Activated CD4-positive, alpha-beta T cell treated with anti-CD3 and anti-CD28 coated beads for 24 hours (primary cell): Measurements from ENCODE around the gene FRY.
A peak's percentile ranks its signal among the peaks of the same experiment; 100 is the strongest.

Experiments used
- DNase-seq, 2 donors: peaks; one replicate each; pipeline ENCODE4 v3.0.0-alpha.2; 2020; ENCODE audit warnings: low read depth in 2 of 2

FRY gene

DNA sequence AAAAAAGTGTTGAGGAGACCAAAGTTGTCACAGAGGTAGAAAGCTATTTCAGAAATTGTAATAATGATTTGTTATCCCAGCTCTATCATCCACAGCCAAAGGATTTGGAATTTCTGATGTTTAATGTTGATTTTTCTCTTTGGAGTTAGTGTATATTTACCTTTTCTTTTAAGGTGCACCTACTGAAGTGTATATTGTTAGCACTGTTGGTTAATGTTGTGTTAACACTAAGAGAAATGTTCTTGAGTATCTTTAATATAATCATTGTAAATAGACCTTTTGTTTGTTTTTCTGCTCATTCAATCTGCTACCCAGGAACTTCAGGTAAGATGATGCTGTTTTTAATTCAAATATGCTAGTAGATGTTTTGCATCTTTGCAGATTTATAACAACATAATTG is 226.1 kb downstream of the FRY start:
- no peak for DNase-seq

DNA sequence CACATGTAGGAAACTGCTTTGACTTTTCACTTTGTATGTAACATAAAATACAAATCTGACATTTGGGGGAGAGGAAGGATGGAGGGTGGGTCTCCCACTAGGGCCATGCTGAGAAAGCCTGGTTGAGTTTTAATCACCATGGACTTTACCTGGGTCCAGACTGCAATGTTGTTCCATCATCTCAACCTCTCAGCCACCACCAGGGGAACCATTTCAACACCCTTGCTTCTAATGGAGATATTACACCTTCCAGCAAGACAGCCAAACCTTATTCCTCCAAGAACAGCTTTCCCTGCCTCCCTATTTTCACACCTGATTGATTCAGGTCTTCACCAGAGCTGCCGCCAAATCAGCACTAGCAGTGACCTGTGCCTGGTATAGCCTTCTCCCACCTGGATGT is 227.5 kb downstream of the FRY start:
- no peak for DNase-seq

DNA sequence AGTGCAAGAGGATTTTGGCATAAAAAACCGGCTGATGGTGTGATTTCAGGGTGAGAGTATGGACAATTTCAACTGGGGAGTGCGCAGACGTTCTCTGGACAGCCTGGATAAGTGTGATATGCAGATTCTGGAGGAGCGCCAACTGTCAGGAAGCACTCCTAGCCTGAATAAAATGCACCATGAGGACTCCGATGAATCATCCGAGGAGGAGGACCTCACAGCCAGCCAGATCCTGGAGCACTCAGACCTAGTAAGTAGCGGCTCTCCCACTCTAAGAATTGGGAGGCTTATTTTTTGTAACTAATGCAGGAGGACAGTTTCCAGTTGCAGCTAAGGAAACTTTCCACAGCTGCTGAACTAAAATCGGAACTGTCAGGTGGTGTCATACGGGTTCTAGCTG is 230.0 kb downstream of the FRY start:
- DNase-seq: no peak

DNA sequence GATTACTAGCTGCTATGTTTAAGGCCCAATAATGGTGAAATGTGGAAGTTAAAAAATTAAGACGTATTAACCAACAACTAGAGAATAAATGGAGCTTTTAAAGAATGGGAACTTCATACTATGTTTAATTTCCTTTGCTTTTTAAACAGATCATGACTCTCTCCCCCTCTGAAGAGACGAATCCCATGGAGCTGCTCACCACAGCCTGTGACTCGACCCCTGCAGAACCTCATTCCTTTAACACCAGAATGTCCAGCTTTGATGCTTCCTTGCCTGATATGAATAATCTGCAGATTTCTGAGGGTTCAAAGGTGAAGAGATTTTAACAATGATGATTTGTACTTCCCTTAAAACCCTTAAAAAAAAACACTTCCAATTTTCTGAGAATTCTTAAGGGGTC is 230.6 kb downstream of the FRY start:
- no peak for DNase-seq

DNA sequence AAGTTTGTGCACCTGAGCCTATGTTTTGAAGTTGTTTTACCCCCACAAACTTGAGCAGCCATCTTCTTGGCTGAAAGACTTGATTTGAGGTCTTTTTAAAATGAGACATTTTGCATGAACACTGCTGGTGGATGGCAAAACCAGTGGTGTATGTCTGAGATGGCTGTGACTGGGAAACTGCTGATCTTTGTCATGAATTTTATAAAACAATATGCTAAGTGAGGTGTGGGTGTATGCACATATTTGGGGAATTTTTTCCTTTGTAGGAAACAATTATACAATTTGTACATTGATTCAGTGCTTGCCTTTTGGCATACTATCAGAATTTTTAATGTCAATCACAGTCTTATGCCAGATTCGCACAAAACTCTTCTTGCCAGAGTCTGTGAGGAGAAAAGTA is 231.0 kb downstream of the FRY start:
- DNase-seq: no peak

DNA sequence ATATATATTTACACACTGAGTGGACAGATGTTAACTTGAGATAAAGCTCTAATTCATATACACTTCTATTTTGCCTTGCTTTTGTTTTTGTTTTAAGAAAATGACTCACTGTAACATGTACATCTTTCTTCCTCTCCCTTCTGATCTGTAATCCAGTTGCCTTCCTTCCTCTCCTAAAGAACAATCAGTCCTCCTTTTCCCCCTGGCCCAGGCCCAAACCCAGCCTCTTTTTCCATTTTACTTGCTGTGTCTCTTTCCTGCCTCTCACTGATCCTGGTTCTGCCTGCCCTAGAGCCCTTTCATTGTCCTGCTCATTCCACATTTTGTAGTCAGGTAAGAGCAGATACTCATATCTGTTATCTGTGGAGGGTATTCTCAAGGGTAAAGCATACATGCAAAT is 232.8 kb downstream of the FRY start:
- no peak for DNase-seq

DNA sequence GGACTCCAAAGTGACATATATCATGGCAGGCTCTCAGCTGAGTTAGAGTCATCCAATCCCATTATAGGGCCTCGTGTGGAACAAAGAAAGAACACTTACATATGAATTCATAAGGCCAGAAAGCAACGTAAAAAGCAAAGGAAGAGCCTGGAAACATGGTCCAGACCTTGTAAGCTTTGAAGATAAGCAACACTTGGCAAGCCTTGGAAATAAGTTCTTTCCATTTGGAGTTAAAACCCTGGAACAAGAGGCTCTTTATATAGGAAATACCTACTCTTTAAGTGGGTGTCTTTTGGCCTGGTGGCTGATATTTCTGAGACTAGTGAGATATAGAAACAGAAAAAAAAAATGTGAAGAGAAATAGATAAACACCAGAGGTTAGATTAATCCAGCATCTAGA is 234.2 kb downstream of the FRY start:
- no peak for DNase-seq

DNA sequence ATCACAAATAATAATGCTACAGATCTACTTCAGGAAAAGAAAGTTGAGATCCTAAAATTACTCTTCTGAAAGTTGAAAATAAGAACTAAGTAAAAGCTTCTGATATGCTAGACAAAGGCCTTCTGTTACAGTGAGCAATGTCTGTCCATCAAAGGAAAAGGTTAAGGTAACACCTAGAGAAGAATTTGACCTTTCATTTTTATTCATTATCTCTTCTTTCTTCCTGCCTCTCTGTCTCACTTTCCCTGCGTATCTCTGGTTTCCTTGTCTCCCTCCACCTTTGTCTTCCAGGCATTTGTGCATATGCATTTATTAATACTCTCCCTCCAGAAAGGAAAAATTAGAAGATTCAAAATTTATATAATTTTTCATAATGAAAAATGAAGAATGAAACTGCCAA is 234.6 kb downstream of the FRY start:
- DNase-seq: no peak

DNA sequence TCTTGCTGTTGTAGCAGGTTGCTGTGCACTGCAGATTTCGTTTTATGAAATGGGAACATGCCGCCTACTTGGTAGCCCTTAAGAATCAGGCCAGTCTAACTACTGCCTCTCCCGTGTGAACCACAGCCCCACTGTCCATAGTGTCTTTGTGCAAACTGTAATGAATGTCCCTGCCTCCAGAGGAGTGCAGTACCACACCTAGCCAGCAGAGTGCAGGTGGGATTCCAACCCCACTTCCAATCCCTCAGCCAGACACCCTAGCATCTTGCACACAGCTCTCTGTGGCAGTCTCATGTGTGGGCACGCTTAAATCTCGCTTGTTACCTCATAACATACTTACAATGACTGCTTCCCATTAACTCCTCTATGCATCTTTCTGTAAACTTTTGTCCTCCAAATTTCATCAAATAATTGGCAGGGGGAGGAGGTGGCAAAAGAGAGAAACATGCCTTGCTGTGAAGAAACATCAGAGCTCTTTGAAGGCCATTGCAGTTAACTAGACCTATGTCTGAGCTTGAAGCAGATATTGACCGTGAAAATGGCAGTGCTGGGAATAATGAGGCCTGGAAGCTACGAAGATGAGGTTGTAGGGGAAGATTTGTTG is 236.4 kb downstream of the FRY start:
- DNase-seq: peak; percentile 27 to 36

DNA sequence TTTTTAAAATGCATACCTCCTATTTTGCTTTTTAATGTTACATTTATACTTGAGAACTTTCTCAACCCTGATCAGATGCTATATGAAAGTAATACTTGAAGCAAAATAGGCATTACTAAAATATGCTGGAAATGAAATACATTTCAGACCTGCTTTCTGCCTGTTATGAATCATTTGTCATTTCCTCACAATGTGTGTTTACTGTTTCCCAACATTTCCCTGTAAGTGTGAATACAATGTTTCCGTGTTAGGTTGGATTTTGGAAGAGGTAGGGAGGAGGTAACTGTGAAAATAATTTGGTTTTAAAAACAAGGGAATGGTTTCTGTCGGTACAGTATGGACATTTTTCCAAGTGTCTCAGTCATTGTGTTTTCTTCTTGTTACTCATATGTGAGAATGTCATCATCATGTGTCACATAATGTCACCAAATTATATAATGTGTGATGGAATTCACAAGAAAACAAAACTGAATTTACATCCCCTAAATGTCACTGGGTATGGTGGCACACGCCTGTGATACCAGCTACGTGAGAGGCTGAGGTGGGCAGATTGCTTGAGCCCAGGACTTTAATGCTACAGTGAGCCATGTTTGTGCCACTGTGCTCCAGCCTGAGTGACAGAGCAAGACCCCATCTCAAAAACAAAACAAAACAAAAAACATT is 240.6 kb downstream of the FRY start:
- no peak for DNase-seq

DNA sequence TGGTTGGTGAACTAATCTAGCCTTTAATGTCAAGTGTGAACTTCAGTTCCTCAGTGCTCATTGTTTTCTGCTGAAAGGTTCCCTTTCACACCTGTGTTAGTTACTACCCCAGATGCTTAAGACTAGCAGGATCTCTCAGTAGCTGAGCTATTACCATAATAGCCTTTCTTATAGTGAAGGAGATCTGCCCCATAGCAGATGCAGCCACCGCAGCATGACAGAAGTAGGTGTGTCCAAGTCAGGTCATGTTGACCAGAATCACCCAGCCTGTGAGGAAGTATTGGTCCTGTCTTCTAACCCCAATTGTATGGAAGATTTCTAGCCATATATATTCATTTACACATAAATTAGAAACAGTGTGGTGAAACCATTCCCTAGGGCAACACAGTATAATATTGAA is 246.3 kb downstream of the FRY start:
- no peak for DNase-seq

DNA sequence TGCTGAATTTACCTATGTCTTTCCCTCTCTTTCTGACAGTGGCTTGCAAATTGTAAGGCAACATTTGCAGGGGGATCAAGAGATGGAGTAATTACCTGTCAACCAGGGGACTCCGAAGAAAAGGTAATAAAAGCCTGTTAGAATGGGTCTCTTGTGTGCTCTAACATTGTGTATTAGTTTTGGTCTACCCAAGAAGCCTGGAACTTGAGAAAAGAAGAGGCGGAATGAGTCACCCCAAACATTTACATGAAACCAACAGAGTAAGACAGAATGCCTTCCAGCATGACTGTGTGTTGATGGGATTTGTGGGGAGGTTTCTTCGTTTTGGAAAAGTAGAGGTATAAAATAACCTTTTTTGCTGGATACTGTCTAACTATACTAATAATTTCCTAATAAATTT is 246.9 kb downstream of the FRY start:
- DNase-seq: no peak

DNA sequence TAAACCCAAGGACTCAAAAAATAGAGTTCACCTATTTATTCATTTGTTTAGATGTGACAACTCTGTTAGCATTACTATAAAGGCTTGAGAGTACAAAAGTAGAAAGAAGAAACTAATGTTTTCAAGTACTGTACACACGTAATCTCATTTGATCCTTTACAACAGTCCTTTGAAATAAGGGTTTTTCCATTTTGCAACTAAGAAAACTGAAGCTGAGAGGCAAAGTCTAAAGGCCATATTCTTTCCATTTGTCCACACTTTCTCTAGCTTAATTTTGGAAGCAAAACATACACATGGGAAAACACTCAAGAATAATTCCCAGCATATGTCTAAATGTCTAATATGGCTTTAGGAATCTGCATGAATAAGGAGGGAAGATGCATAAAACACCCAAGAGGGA is 249.5 kb downstream of the FRY start:
- DNase-seq: no peak

DNA sequence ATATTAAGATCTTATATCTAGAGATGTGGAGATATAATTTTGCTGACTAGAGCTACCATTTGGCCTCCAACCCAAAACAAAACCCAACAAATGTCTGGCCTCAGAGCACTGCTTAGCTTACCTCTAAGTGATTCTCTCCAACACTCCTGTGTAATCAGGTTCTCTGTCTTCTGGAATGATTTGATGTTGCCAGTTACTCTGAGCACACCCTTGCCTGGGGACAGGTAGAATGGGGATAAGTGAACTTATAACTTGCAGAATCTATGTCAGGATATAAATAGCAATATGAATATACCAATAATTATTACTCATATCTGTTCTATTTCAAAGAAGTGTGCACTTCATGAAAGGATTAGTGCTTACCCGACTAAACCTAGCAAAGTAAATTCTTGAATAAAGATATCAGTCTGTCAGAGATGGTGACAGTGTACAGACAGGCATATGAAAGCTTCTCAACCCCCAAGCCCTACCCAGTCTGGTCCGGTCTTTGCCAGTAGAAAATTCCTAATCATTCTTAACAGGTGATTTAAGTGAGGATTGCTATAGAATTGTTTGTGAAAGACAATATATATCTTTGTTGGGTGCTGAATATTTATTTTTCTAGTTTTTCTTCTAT is 250.6 kb downstream of the FRY start:
- DNase-seq: no peak

DNA sequence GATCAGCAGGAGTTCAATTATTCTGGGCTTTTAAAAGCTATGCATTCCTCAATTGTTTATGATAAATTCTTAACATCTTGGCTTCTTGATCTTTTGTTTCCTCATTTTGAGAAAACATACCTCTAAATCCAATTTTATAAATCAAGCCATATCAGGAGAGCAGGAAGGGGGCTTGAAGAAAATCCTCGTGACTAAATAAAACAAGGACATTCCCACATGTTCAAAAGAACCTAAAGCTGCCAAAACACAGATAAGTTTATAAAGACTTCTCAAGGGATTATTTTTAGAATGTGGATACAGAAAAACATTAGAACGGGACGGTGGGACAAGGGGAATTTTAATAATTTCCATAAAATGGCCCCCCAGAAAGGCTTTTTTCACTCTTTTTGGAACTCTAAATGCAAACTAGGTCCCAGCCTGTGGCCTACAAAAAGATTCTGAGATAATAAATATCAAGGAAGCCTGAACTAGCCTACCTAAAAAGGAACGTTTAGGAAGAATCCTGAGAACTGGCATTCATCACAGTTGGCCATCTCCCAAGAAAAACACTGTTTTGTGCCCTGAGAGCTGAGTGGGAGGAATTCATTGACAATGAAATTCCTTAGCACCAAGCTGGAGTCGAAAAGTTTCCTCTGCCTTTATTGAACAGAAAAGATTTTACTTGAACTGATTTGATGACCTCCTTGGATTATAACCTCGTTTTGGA is 253.5 kb downstream of the FRY start:
- no peak for DNase-seq

DNA sequence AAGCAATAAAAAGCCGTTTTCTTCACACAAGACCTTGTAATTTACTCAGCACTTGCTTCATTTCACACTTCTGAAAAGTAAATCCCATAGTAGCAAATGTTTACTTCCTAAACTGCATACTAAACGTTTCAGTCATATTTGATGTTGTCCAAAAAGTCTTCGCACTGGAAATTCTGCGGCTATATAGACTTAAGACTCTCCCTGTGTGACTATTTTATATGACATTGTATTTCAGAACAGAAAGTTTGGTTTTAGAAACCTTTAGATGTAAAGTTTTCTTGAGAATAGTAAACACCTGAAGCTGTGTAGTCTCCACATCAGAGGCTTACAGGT is 254.0 kb downstream of the FRY start:
- DNase-seq: no peak

DNA sequence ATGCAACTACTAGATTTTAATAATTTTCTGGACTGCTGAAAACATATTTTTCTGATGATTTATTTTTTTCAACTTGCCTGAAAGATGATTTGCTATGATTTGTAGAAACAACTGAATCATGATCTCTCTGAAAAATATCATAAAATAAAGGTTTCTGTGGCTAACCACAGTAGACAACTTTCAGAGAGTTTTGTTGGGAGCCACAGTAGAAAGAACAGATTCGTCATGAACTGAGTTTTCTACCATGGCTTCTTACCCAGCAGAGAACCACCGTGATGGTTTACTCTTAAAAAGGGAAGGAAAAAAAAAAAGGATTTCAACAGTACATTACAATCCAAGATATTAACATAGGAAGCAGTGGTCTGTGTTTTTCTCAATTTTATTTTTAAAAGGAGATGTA is 265.6 kb downstream of the FRY start:
- no peak for DNase-seq

DNA sequence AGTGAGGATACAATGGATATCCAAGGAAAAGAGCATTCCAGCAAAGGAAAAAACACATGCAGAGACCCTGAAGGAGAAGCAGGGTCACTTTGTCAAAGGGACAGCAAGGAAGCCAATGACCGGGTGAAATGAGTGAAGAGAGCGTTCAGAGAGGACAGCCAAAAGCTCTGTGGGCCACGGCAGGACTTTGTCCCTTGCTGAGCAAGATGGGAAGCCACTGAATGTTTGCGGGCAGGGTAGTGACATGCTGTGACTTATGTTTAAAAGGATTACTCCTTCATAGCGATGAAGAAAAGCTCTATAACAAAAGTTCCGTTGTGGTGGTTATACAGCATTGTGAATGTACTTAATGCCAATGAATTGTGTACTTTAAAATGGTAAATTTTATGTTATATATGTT is 267.1 kb downstream of the FRY start:
- no peak for DNase-seq

DNA sequence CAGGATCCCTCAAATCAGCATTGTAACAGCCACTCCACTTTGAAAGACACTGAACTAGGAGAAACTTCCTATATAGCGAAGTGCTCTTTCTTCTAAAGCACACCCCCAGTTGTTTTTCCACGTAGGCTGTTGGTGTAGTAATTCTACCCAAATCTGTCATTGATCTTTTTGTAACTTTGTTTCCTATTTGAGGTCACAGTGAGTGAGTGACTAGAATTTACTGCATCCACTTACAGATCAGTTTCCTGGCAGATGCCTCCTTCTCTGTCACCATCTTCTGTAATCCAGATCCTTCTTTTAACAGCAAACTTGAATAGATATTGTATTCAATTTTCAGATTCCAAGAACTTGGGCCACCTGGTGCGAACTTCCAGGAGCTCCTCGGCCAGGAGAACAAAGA is 268.3 kb downstream of the FRY start:
- no peak for DNase-seq

DNA sequence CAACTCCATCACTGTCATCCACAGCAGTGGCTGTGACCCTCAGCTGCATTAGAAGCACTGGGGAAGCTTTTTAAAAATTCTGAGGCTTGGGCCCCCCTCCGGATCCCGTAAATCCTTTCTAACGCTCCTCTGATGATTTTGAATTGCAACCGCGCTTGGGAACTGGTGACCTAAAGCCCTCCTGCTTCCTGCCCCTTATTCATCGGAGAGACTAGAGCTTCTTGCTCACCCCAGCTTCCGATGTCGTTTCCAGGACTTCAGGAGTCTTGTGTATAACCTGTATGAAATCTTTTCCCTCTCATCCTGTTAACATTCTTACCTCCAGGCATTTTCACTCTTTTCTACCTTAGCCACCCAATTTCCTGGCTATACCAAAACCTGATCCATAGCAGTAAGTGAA is 268.8 kb downstream of the FRY start:
- no peak for DNase-seq

DNA sequence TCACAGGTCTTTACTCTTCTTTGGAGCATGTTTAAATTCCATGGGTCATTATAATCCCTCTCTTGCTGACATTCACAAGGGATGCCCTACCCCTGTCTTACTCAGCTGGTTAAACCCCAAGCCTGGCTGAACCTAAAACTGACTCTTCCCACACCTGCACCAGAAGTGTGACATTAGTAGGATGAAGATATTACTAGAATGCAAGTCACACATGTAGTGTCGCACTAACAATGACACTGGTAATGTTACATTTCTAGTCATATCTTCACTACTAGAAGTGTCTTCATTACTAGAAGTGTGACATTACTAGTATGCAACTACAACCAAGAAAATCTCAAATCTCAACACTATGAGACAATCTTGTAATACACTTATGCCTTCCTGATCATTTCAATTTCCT is 269.3 kb downstream of the FRY start:
- DNase-seq: no peak

DNA sequence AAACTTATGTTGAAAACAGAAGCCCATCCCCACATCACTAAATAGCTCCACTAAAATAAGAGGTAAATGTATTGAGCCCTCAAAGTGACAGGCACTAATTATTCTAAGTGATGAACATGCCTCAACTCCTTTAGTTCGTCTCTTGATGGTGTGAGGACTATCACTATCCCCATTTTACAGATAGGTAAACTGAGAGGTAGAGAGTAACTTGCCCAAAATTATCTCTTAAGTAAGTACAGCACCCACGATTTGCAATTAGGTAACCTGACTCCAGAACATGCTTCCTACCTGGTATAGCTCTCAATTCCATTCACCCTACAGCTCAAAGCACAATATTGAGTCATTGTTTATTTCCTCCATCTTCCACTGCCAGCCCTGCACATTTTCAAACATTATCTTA is 270.9 kb downstream of the FRY start:
- DNase-seq: no peak

DNA sequence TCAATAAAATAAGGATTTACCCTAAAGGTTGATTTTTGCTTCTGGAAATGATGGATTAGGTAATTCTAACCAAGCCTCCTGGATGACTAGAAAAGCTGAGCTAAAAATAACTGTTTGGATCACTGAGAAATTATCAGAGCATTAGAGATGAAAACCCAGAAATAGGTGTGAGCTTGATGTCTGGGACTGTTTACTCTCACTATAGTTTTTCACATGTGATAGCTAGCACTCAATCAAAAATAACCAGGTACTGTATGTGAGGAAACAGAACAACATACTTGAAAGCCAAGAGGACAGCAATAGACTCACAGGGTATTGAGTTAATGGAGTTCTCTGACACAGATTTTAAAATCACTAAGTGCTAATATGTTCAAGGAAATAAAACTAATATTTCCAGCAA is 274.1 kb downstream of the FRY start:
- no peak for DNase-seq
